NCI-H1092 (cell line): ENCODE measurements around the gene ABHD11.
A peak's percentile ranks its signal among the peaks of the same experiment; 100 is the strongest.
"Not testable (repeated sequence)": the region's sequence is repeated elsewhere in the genome, so short reads cannot be mapped to it uniquely, and the experiment has no call there.

Source experiments
- DNase-seq: peaks from one replicate; lab custom pipeline; 2025; lab: John Stamatoyannopoulos, UW

ABHD11 gene, protein sequence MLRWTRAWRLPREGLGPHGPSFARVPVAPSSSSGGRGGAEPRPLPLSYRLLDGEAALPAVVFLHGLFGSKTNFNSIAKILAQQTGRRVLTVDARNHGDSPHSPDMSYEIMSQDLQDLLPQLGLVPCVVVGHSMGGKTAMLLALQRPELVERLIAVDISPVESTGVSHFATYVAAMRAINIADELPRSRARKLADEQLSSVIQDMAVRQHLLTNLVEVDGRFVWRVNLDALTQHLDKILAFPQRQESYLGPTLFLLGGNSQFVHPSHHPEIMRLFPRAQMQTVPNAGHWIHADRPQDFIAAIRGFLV

DNA sequence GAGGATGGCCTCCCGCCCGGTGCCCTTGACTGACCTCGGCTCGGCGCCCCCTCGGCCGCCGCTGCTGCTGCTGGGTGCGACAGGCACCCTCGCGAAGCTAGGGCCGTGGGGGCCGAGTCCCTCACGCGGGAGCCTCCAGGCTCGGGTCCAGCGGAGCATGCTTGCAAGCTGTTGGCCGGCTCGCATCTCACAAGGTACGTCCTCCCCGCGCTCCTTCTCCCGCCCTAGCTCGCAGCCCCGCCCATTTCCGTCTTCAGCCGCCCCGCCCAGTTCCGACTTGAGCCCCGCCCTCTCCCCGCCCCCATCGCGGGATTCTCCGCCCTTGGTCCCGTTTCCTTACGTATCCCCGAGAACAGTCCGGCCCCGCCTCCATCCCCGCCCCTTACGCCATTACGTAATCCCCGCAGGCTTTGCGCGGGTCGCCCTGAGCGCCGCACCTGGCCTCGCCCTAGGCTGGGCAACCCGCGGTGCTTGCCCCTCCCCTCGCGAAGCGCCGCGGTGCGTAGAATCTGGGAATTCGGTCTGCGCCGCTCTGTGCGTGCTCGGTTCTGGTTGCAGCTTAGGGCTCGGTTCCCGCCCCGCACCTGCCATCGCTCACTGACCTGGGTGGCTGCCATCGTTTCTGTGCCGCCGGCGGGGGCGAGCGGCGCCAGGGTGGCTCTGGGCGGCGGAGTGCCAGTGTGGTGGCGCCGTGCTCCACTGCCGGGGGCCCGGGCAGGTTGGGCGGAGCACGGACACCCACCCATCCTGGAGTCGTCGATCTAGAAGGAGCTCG lies at the start of gene ABHD11:
ABHD11 (minus strand) TSS at position 191 of the 775 bp plus-strand sequence; CDS start at position 159, 32 bp downstream.
- peak; percentile 98 for DNase-seq

DNA sequence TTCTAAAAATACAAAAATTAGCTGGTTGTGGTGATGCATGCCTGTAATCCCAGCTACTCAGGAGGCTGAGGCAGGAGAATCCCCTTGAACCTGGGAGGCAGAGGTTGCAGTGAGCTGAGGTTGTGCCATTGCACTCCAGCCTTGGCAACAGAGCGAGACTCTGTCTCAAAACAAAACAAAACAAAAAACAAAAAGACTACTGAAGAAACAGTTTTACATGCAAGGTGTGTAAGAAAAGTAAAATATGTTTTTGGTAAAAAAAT lies 49.1 kb upstream of the ABHD11 start:
- not testable (repeated sequence) for DNase-seq

DNA sequence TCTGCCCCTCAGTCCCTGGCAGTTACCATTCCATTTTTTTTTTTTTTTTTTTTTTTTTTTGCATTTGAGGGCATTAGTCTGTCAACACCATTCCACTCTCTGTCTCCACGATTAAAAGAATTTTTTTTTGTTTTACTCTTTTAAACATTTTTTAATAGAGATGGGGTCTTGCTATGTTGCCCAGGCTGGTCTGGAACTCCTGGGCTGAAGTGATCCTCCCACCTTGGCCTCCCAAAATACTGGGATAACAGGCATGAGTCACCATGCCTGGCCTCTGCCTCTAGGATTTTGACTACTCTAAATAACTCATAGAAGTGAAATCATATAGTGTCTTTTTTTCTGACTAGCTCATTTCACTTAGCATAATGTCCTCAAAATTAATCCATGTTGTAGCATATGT lies 48.0 kb upstream of the ABHD11 start:
- DNase-seq, result no peak

DNA sequence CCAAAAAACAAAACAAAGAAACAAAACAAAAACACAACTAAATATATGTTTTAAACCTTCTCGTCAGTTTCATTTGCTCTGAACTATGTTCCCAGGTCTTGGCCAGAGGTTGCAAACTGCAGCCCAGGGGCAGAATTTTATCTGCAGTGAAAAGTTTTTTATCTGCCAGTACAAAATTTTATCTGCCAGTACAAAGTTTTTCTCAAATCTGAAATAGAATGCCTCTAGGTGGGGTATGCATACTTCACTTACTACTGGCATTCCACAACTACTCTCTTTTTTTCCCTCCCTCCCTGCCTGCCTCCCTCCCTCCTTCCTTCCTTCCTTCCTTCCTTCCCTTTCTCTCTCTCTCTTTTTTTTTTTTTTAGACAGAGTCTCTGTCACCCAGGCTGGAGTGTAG lies 40.9 kb upstream of the ABHD11 start:
- DNase-seq, result no peak

DNA sequence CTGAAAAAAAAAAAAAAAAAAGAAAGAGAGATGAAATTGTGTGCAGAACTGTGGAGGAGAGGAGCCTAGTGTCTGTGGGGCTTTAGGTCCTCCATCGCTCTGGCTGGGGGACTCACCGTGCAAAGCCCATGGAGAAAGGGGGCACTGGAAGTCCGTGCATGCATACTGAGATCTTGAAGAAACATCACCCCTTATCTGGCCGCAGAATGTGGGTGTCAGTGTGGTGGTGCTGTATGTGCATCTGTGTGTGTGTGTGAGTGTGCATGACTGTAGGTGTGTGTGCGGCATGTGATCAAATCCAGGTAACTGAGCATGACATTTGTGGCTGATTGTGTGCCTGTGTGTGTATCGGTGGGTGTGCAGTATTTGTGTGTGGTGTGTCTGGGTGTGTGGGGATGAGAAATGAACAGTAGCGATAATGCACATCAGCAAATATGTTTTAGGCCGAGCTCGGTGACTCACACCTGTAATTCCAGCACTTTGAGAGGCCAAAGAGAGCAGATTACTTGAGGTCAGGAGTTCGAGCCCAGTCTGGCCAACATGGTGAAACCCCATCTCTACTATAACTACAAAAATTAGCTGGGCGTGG lies 40.3 kb upstream of the ABHD11 start:
- DNase-seq, result no peak

DNA sequence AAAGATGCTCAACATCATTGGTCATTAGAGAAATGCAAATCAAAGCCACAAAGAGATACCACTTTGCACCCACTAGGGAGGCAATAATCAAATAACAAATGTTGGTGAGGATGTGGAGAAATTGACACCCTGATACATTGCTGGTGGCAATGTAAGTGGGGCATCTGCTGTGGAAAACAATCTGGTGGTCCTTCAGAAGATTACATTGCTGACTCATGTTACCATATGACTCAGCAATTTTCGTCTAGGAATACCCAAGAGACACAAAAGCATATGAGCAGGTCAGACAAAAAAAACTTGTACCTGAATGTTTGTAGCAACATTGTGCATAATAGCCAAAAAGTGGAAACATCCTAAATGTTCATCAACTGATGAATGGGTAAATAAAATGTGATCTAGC lies 36.3 kb upstream of the ABHD11 start:
- DNase-seq, result no peak

DNA sequence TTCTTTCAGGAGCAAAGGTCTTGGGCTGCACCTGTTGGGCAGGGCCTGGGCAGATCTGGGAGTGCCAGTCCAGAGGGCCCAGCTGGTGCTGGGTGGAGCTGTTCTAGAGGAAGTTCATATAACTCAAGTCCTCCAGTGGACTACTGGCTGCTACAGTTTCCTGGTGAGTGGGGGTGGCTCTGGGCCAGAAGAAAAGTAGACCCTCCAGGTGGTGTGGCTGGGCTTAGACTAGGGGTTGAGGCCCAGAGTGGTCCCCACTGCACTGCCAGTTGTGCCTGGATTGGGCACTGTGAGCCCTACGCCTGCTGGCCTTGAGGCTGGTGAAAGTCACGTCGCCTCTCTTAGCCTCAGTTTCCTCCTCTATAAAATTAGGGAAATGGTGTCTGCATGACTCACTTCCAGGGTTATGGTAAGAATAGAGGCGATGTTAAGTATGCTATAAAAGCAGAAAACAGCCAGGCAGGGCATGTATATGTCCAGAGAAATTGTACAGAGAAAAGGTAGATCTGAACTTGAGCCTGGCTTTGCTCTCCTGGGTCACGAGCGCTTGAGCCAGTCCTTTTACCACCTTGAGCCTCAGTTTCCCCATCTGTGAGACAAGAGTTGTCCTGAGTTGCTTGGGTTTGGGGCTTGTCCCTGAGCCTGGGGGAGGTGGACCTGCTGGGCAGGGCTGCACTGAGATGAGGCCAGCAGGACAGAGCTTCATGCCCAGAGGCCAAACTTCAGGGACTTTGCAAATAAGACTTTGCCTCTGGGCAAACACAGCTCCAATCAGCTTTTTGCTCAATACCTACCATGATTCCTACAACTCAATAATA lies 35.3 kb upstream of the ABHD11 start:
- DNase-seq, result no peak

DNA sequence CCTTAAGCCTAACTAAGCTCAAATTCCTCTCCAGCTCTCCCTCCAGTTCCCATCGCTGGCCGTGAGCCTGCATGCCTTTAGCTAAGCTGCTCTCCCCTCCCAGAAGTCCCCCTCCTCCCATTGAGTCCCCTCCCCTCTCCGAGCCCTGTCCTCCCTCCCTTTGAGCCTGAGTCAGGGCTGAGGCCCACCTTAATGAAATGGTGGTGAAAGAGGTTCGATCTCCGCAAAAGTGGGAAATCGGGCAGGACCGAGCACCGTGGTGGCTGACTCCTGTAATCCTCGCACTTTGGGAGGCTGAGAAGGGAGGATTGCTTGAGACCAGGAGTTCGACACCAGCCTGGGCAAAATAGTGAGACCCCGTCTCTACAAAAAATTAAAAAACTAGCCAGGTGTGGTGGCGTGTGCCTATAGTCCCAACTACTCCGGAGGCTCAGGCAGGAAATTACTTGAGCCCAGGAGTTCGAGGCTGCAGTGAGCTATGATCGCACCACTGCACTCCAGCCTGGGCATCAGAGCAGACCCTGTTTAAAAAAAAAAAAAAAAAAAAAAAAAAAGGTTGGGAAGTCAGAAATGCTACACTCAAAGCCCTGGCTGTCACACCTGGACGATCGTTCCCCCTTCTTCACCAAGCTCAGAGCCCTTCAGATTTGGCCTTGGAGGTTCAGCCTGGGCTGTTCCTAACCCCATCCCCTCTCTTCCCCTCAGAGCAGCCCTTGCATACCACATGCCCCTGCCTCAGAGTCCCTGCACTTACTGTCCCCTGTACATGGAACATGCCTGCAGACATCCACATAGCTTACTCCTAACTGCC lies 32.5 kb upstream of the ABHD11 start:
- DNase-seq, result no peak

DNA sequence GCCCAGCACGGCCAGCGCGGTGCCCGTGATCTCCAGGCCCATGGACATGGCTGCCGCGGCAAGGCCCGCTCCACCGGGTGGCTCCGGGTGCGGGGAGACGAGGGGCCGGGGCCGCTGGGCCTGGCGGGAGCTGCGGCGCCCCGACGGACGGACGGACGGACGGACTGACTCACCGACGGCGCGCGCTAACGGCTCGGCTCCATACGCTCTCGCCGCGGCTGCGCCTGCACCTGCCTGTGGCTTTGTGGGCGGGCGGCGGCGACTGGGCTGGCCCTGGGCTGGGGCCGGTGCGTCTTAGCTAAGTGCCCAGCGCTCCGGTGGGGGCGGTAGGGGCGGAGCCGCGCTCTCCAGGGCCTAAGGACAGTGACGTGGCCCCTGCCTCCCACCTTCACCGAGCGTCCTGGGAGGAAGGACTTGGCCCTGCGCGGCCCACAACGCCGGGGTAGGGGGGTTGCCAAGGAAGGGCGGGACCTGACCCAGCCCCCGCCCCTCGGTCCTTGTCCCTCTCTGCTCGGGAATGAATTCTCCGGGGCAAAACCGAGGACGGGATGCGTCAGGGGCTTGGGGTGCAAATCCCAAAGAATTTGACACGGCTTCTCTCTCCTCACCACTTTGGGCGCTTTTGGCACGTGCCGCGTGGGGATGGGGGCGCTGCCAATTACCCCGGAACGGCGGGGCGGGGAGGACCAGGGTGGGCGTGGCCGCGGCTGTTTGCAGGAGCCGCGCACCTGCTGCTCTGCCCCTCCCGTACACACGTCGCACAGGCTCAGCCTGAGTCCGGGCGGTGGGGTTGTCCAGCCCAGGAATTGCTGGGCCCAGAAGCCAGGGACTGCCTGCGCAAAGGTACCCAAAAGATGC lies 31.6 kb upstream of the ABHD11 start, which contains the start of gene CLDN3:
CLDN3 (minus strand) TSS at position 269 of the 858 bp plus-strand sequence; CDS start at position 48, 221 bp downstream.
- DNase-seq, result peak; percentile 94

DNA sequence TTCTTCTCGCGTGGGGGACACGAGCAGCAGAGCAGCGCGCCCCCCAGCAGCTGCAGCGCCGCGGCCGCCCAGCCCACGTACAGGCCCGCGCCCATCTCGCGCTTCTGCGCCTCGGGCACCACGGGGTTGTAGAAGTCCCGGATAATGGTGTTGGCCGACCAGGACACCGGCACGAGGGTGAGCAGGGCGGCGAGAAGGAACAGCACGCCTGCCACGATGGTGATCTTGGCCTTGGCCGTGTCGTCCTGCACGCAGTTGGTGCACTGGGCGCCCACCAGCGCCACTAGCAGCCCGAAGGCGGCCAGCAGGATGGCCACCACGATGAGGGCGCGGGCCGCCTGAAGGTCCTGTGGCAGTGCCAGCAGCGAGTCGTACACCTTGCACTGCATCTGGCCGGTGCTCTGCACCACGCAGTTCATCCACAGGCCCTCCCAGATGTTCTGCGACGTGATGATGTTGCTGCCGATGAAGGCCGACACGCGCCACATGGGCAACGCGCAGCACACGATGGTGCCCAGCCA lies 30.9 kb upstream of the ABHD11 start:
- DNase-seq, result peak; percentile 36

DNA sequence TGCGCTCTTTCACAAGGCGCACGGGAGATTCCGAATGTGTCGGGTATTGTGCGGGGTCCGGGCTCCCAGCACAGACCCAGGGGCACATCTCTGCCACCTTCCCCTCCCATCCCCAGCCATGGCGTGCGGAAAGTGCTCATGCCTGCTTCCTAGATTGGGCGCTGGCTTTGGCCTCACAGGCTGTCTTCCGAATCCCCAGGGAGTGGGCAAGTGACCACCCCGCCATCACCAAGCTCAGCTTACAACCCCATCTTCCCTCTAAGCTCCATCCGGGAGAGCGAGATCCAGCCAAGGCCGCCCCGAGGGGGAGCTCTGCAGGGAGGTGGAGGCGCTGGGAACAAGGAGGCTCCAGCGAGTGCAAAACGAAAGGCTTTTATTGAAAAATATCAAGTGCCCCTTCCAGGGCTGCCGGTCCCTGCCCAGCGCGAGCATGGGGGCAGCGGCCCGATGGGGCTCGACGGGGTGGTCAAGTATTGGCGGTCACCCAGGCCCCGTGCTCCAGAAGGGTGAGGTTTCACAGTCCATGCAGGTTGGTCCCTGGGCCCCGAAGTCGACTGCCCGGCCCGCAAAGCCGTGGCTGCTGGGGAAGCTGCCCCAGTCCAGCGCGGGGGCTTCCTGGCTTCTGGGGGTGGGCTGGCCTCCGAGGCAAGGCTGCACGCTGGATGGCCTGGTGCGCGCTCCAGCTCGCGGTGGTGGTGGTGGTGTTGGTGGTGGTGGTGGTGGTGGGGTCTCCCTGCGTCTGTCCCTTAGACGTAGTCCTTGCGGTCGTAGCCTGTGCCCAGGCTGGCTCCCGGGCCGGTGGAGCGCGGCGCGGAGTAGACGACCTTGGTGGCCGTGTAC lies 30.3 kb upstream of the ABHD11 start:
- peak; percentile 19 for DNase-seq

DNA sequence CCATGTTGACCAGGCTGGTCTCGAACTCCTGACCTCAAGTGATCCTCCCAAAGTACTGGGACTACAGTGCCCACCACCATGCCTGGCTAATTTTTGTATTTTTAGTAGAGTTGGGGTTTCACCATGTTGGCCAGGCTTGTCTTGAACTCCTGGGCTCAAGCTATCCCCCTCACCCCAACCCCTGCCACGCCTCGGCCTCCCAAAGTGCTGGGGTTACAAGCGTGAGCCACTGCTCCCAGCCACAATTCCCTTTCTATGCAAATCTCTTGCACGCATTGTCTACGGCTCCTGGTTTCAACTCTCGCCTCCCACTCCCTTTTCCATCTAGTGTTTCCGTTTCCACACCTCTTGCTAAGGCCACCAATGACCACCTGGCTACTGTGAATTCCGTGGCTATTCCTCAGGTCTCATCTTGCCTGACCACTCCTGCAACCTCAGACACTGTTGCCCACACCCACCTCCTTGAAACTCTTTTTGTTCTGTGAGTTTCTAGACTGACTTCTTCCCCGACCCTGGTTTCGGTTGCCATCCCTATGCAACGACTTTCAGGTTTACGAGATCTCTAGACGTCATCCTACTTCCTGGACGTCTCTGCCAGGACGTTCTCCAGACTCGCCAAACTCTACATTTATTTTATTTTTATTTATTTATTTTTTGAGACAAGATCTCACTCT lies 28.1 kb upstream of the ABHD11 start:
- no peak for DNase-seq

DNA sequence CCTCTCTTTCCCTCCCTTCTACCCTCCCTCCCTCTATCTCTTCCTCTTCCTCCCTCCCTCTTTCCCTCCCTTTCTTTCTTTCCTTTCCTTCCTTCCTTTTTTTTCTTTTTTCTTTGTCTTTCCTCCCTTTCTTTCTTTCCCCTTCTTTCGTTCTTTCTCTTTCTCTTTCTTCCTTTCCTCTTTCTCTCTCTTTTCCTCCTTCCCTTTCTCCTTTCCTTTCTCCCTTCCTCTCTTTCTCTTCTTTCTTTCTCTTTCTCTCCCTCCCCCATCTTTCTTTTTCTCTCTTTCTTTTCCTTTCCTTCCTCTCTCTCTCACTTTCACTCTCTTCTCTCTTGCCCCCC lies 24.0 kb upstream of the ABHD11 start:
- DNase-seq, result no peak

DNA sequence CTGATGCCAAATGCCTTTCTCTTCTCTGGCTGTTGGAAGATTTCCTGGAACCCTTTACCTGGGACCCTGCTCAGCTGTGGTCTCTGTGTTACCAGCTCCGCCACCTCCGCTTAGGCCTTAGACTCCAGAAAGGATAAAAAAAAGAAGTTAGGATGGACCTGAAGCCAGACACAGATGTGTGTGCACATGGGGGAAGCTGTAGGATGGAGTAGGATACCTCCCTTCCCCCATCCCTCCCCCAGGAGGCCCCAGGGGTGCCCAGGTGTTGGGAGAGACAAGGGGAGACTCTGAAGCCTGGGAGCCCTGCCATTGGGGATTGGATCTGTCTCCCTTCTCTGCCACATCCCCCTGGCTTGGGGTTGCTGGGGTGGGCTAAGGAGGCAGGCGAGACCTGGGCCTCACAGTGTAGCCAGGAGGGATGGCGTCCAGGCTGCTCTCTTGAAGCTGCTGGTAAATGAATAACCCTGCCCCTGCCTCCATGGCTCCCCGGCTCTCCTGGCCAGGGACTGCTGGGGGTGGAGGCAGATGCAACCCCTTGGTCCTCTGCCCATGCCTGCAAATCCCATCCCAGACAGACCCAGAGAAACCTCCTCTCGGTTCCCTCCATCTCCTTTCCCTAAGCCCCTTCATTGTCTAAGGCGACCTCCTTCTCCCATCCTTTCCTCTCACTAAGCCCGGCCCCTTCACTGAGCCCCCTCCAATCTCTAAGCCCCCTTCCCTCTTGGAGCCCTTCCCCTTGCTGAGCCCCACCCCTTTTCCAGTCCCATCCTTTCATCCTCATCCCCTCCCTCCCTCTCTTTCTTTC lies 23.5 kb upstream of the ABHD11 start:
- no peak for DNase-seq

DNA sequence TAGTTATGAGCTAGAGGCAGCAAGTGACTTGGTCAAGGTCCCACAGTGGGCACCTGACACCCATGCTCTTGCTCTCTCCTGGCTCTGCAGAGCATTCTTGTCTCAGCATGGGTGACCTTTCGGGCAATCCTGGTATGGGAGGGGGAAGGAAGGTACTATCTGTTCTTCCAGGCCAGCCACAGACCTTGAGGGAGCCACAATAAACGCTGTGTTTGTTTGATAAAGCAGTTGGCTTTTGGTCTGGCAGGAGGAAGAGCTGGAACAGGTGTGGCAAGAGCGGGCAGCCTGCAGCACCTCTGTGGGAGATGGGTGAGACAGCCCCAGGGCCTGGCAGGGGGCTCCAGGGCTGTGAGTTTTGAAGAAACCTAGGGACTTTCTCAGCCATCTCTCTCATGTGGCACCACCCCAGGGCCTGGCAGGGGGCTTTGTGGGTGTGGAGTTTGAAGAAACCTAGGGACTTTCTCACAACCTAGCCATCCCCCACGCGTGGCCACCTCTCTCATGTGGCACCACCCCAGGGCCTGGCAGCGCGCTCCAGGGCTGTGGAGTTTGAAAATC lies 20.1 kb upstream of the ABHD11 start:
- DNase-seq, result no peak

DNA sequence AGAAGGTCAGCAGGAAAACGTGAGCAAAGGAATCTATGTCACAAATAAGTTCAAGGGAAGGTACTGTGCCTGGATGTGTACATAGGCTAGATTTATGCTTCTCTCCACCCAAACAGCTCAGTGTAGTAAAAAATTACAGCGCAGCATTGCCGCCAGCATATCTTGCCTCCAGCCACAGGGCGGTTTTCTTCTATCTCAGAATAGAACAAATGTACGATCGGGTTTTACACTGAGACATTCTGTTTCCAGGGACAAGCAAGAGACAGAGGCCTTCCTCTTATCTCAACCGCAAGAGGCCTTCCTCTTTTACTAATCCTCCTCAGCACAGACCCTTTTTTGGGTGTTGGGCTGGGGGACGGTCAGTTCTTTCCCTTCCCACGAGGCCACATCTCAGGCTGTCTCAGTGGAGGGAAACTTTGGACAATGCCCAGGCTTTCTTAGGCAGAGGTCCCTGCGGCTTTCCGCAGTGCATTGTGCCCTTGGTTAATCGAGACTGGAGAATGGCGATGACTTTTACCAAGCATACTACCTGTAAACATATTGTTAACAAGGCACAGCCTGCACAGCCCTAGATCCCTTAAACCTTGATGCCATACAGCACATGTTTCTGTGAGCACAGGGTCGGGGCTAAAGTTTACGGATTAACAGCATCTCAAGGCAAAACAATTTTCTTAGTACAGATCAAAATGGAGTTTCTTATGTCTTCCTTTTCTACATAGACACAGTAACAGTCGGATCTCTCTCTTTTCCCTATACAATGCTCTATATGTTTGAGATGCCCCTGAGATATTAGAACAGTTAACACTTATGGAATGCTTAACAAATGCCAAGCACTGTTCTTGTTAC lies 11.6 kb upstream of the ABHD11 start:
- DNase-seq, result no peak

DNA sequence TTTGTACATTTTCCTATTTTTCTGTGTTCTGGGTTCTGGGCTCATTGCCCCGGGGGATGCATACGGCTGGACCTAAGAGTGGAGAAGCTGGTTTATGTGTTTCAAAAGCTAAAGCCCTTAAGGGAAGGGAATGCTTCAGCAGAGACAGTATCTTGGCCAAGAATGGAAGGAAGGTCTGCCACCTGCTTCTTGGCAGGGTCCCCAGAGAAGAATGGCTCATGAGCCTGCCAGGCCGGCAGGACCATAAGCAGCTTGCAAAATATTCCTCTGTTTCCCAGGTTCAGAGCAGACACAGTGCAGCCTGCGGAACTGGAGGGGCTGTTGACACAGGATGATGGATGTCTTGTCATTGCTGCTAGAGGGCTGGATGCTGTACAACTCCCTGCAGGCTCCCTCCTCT lies 7.8 kb upstream of the ABHD11 start:
- DNase-seq, result peak; percentile 29
